H1 (cell line): ENCODE results near the gene ATP9B. TPM values are rescaled to one million over a fixed set of nuclear protein-coding genes. Genes with fewer than 3 reads are reported as not detected.

ENCODE experiments used
- HDAC2 ChIP-seq, 2 experiments: fragments of 300-600 bp in 1 of 2; sonication (generic) in 1 of 2; IDR thresholded peaks; 2 replicates each; pipeline ENCODE4 v1.6.1; 2011 to 2012; ENCODE audit warnings: low read depth in 2 of 2, low read length in 2 of 2, mild to moderate bottlenecking in 2 of 2, moderate library complexity in 2 of 2, borderline replicate concordance in 1 of 2, inconsistent platforms in 1 of 2
- SP4 ChIP-seq: IDR thresholded peaks from 2 replicates; pipeline ENCODE4 v1.6.1; 2012; ENCODE audit warnings: low read length, inconsistent platforms
- YY1 ChIP-seq: IDR thresholded peaks from 2 replicates; pipeline ENCODE4 v1.6.1; 2011; ENCODE audit warnings: low read depth, mild to moderate bottlenecking, low read length
- polyA plus RNA-seq, 7 experiments: library from polyadenylated mRNA; depleted of rRNA in 3 of 7; stranded (reverse) in 5 of 7; unstranded in 2 of 7; fragments of >200 nt in 5 of 7; fragments of 200-250 nt in 2 of 7; gene quantifications; 1 replicate in 5 of 7; 2 replicates in 1 of 7; 4 replicates in 1 of 7; pipeline versions ENCODE4 v1.2.1 to v1.2.3, GENCODE V29; 2011 to 2013; ENCODE audit warnings: missing spikeins in 2 of 7, mixed read lengths in 2 of 7
- total RNA-seq: library from RNA; stranded (reverse); fragmentation: NEBNext Ultra II Directional; extraction: Animal tissue kit (Norgen Biotek cat#: 25700); gene quantifications from 2 replicates; pipeline ENCODE4 v1.2.1, GENCODE V29; 2021
- TF ChIP-seq, protein P1 (sequence below): IDR thresholded peaks from 2 replicates; pipeline ENCODE4 v1.6.1; 2012; ENCODE audit warnings: low read length, inconsistent platforms

ATP9B gene
- total and polyA plus RNA-seq, 2 of the 8 experiments (the other 6 are each of a cell fraction or from before 2014, with no cell fraction given) = 15.1 to 21.7 TPM

DNA sequence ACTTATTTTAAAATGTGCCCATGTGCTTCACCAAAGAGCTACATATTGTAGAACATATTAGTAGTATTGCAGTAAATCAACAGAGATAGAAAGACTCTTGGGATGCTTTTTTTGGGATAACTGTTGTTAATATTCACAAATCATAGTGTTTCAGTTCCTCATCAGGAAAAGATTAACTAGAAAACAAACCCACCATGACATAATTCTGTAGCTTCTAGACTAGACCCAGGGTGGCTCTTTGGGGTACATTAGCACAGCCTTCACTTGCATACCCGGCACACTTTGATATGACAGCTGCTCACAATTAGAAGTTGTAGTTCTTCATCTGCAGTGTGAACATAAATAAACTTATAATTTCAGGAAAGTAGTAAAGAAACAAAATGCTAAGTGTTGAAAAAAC is 154.2 kb downstream of the ATP9B start (continued):
- TF ChIP-seq YY1 (no peak), SP4 (no peak), HDAC2 (IDR thresholded peaks at IDR 0.05; ENCODE audit: borderline replicate concordance in 1 of 2, low read depth in 2 of 2, low read length in 2 of 2) (no peak)
- TF ChIP-seq, protein P1, sequence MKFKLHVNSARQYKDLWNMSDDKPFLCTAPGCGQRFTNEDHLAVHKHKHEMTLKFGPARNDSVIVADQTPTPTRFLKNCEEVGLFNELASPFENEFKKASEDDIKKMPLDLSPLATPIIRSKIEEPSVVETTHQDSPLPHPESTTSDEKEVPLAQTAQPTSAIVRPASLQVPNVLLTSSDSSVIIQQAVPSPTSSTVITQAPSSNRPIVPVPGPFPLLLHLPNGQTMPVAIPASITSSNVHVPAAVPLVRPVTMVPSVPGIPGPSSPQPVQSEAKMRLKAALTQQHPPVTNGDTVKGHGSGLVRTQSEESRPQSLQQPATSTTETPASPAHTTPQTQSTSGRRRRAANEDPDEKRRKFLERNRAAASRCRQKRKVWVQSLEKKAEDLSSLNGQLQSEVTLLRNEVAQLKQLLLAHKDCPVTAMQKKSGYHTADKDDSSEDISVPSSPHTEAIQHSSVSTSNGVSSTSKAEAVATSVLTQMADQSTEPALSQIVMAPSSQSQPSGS = no peak
- TF ChIP-seq, all 59 proteins: peak for 0
